ENCODE data around the gene BCAT1. TPM values are rescaled to one million over a fixed set of nuclear protein-coding genes. Genes with fewer than 3 reads are reported as not detected.

The BCAT1 gene
- total and polyA plus RNA-seq, 2 donors (not counting 1 experiment from before 2014, with no cell fraction given): 0.33 to 9.6 TPM

- ChIA-PET CTCF (interaction anchor here (0.6 kb wide), 1 partner anchor 84 kb away, joined by 3 read pairs; no protein-coding TSS in a partner anchor), POLR2A (no interaction called here)
- intact Hi-C loops (cut with micrococcal nuclease): no loop called here
- Histone ChIP-seq H4K20me1 (ENCODE audit: control insufficient read depth, insufficient read depth, low read length, poor library complexity, severe bottlenecking) (no peaks in the 10 kb centered on the region), H3K9ac (ENCODE audit: low read length) (no peak overlapping the region), H3K9me3 (ENCODE audit: control extremely low read depth in 1 of 3, control insufficient read depth in 2 of 3, insufficient read depth in 1 of 3, low read length in 2 of 3) (no peaks in the 10 kb centered on the region), H3K4me2 (replicated peaks; ENCODE audit: low read depth, low read length, poor library complexity, severe bottlenecking) (no peak overlapping the region), H3K79me2 (ENCODE audit: control insufficient read depth, insufficient read depth, low read length) (no peaks in the 10 kb centered on the region), H3K36me3 (replicated peaks in 1 of 2; ENCODE audit: control extremely low read depth in 1 of 2, control insufficient read depth in 1 of 2, extremely low read depth in 1 of 2, insufficient read depth in 2 of 2, low read length in 1 of 2) (no peaks in the 10 kb centered on the region), H3K27ac (ENCODE audit: low read length in 2 of 2) (no peak overlapping the region), H3K4me3 (ENCODE audit: control extremely low read depth in 1 of 5, extremely low read depth in 1 of 5, insufficient read depth in 1 of 5, low read depth in 2 of 5, low read length in 4 of 5) (no peak overlapping the region), H3K27me3 (replicated peaks in 1 of 4; ENCODE audit: control extremely low read depth in 1 of 4, control insufficient read depth in 3 of 4, insufficient read depth in 4 of 4, low read length in 3 of 4) (no peaks in the 10 kb centered on the region), H3K4me1 (ENCODE audit: control insufficient read depth in 2 of 2, insufficient read depth in 2 of 2, low read length in 2 of 2) (no peaks in the 10 kb centered on the region), H2AFZ (ENCODE audit: insufficient read depth, low read depth, low read length, poor library complexity, severe bottlenecking) (no peak overlapping the region)
- TF ChIP-seq EZH2 (IDR thresholded peaks at IDR 0.05; ENCODE audit: borderline replicate concordance, insufficient read depth, low read depth, low read length, poor library complexity, severe bottlenecking): no peak
- TF ChIP-seq CTCF (IDR thresholded peaks at IDR 0.05): no peak
- Mint-ChIP-seq H3K27me3 (no peaks in the 10 kb centered on the region), H3K9me3 (ENCODE audit: insufficient read depth) (no peaks in the 10 kb centered on the region), H3K4me3 (no peak overlapping the region), H3K27ac (no peak overlapping the region), H3K4me1 (peaks cover 3% of the 10 kb centered on the region)
- ATAC-seq (ENCODE audit: low read depth): no peak
- WGBS (ENCODE audit: insufficient coverage): no CpG with 5 or more reads among the region's 2 CpGs
- no peak for DNase-seq
These were observed 30.3 kb downstream of the BCAT1 start for GRCh38 chr12:24918596-24918995.

DNA sequence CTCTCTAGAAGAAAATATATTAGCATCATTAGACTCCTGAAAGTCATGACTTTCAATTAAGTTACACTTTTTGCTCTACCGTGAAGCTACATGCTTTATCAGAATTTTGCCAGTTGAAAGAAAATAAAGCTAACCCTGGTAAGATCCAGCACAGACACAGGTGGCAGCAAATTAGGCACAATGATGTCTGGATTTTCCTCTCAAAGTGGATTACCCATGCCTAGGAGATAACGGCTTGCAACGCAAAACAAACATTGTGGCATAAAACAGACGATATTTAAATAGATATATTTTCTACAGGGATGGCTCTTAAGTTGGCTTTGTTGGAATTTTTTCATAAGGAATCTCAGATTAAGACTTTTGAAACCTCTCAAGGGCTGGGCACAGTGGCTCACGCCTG is 33.4 kb downstream of the BCAT1 start:
- Mint-ChIP-seq H3K27me3 (no peaks in the 10 kb centered on the region), H3K9me3 (ENCODE audit: insufficient read depth) (no peaks in the 10 kb centered on the region), H3K4me3 (no peak overlapping the region), H3K4me1 (no peaks in the 10 kb centered on the region), H3K27ac (no peak overlapping the region)
- CTCF ChIA-PET: no interaction called here
- 88% methylated on average over 2 of the region's 5 CpGs for WGBS (ENCODE audit: insufficient coverage)
- Histone ChIP-seq H2AFZ (ENCODE audit: insufficient read depth, low read depth, low read length, poor library complexity, severe bottlenecking) (no peak overlapping the region), H3K27me3 (replicated peaks in 1 of 4; ENCODE audit: control extremely low read depth in 1 of 4, control insufficient read depth in 3 of 4, insufficient read depth in 4 of 4, low read length in 3 of 4) (no peaks in the 10 kb centered on the region), H3K36me3 (replicated peaks in 1 of 2; ENCODE audit: control extremely low read depth in 1 of 2, control insufficient read depth in 1 of 2, extremely low read depth in 1 of 2, insufficient read depth in 2 of 2, low read length in 1 of 2) (no peaks in the 10 kb centered on the region), H3K4me1 (ENCODE audit: control insufficient read depth in 2 of 2, insufficient read depth in 2 of 2, low read length in 2 of 2) (no peaks in the 10 kb centered on the region), H3K79me2 (ENCODE audit: control insufficient read depth, insufficient read depth, low read length) (no peaks in the 10 kb centered on the region), H3K4me3 (ENCODE audit: control extremely low read depth in 1 of 5, extremely low read depth in 1 of 5, insufficient read depth in 1 of 5, low read depth in 2 of 5, low read length in 4 of 5) (no peak overlapping the region), H3K9ac (ENCODE audit: low read length) (no peak overlapping the region), H4K20me1 (ENCODE audit: control insufficient read depth, insufficient read depth, low read length, poor library complexity, severe bottlenecking) (no peaks in the 10 kb centered on the region), H3K4me2 (replicated peaks; ENCODE audit: low read depth, low read length, poor library complexity, severe bottlenecking) (no peak overlapping the region), H3K27ac (ENCODE audit: low read length in 2 of 2) (no peak overlapping the region), H3K9me3 (ENCODE audit: control extremely low read depth in 1 of 3, control insufficient read depth in 2 of 3, insufficient read depth in 1 of 3, low read length in 2 of 3) (no peaks in the 10 kb centered on the region)
- intact Hi-C loops (cut with micrococcal nuclease): no loop called here
- ATAC-seq (ENCODE audit: low read depth) (no peak), DNase-seq (no peak)
- TF ChIP-seq CTCF (IDR thresholded peaks at IDR 0.05) (no peak), EZH2 (IDR thresholded peaks at IDR 0.05; ENCODE audit: borderline replicate concordance, insufficient read depth, low read depth, low read length, poor library complexity, severe bottlenecking) (no peak)
- POLR2A ChIA-PET: no interaction called here

All from B cell (primary cell).